ENCODE measurements around the gene RAB15.

GRCh38 chr14:64971491-64971942 is 619 bp downstream of the RAB15 start:
- TF ChIP-seq CTCF (IDR thresholded peaks at IDR 0.05; ENCODE audit: poor library complexity): no peak
- TF ChIP-seq EZH2phosphoT487 (IDR thresholded peaks at IDR 0.05; ENCODE audit: low read depth, severe bottlenecking, unreplicated experiment): no peak

All from hepatocyte (in vitro differentiated cells).